ENCODE measurements around the gene EXTL1. TPM values are rescaled to one million over a fixed set of nuclear protein-coding genes. Genes with fewer than 3 reads are reported as not detected.

Gene EXTL1
- total RNA-seq, 1 experiment from 2014 or later: 0.06 TPM

- DNase-seq (ENCODE audit: low read depth): no peak
These were observed 2.3 kb downstream of the EXTL1 start for GRCh38 chr1:26023826-26024225.

GRCh38 chr1:26025060-26025459 is 3.5 kb downstream of the EXTL1 start:
- no peak for DNase-seq (ENCODE audit: low read depth)

- no peak for DNase-seq (ENCODE audit: low read depth)
These were observed 3.9 kb downstream of the EXTL1 start for GRCh38 chr1:26025517-26025916.

- no peak for DNase-seq (ENCODE audit: low read depth)
These were observed 6.3 kb downstream of the EXTL1 start for GRCh38 chr1:26027716-26028489.

GRCh38 chr1:26028490-26028980 is 7.0 kb downstream of the EXTL1 start:
- no peak for DNase-seq (ENCODE audit: low read depth)

- DNase-seq (ENCODE audit: low read depth): no peak
These were observed 7.7 kb downstream of the EXTL1 start for GRCh38 chr1:26029054-26029863.

- DNase-seq (ENCODE audit: low read depth): no peak
These were observed 8.4 kb downstream of the EXTL1 start for GRCh38 chr1:26029864-26030481.

- no peak for DNase-seq (ENCODE audit: low read depth)
These were observed 9.6 kb downstream of the EXTL1 start for GRCh38 chr1:26031196-26031595.

- DNase-seq (ENCODE audit: low read depth): no peak
These were observed 10.1 kb downstream of the EXTL1 start for GRCh38 chr1:26031611-26032220.

- DNase-seq (ENCODE audit: low read depth): no peak
These were observed 11.2 kb downstream of the EXTL1 start for GRCh38 chr1:26032656-26033357.

GRCh38 chr1:26034504-26035202 is 13.1 kb downstream of the EXTL1 start:
- no peak for DNase-seq (ENCODE audit: low read depth)

GRCh38 chr1:26035203-26035958 is 13.8 kb downstream of the EXTL1 start:
- peak; percentile 97 for DNase-seq (ENCODE audit: low read depth)

GRCh38 chr1:26035959-26036755 is 14.6 kb downstream of the EXTL1 start:
- DNase-seq (ENCODE audit: low read depth): peak; percentile 88

- DNase-seq (ENCODE audit: low read depth): no peak
These were observed 15.2 kb downstream of the EXTL1 start for GRCh38 chr1:26036756-26037281.

- DNase-seq (ENCODE audit: low read depth): no peak
These were observed 16.3 kb downstream of the EXTL1 start for GRCh38 chr1:26037904-26038303.

- no peak for DNase-seq (ENCODE audit: low read depth)
These were observed 16.9 kb downstream of the EXTL1 start for GRCh38 chr1:26038477-26038876.

GRCh38 chr1:26038904-26039303 is 17.3 kb downstream of the EXTL1 start:
- no peak for DNase-seq (ENCODE audit: low read depth)

GRCh38 chr1:26041401-26041800 is 19.8 kb downstream of the EXTL1 start:
- no peak for DNase-seq (ENCODE audit: low read depth)

- no peak for DNase-seq (ENCODE audit: low read depth)
These were observed 20.4 kb downstream of the EXTL1 start for GRCh38 chr1:26041978-26042377.

Data from Daoy (cell line).